Lower leg skin (tissue), 4 donors: ENCODE results near the gene KLHDC9. TPM values are rescaled to one million over a fixed set of nuclear protein-coding genes. Genes with fewer than 3 reads are reported as not detected.

Experiments
- DNase-seq, 2 donors: peaks; one replicate each; pipeline ENCODE4 v3.0.0-alpha.2; 2019; ENCODE audit warnings: low spot score in 2 of 2
- H3K4me3 ChIP-seq: fragments of 200-600 bp; sonication (generic); 2 replicates; pipeline ENCODE4 v1.5.1; 2017; ENCODE audit warnings: mild to moderate bottlenecking, low read depth; ENCODE audit not compliant: poor library complexity, severe bottlenecking
- CTCF ChIP-seq, 3 donors: fragments of 450-650 bp; IDR thresholded peaks; one replicate each; pipeline ENCODE4 v1.5.1; 2016; ENCODE audit warnings: antibody characterized with exemption in 3 of 3, mild to moderate bottlenecking in 3 of 3, moderate library complexity in 2 of 3
- POLR2A ChIP-seq, 2 donors: fragments of 450-650 bp; IDR thresholded peaks; one replicate each; pipeline ENCODE4 v1.6.1; 2016 to 2017; ENCODE audit warnings: antibody characterized with exemption in 2 of 2, mild to moderate bottlenecking in 1 of 2, moderate library complexity in 1 of 2
- WGBS, 2 donors: methylation state at CpG; one replicate each; pipeline ENCODE4 v1.1.5; 2018; 5-methylcytosine and 5-hydroxymethylcytosine counted together
- intact Hi-C: fragments of 100-400 bp; cut with DNase I; formaldehyde crosslinking; loops from one replicate; pipeline ENCODE4 v1.15.0; 2023; ENCODE audit warnings: low total_unique reads
- total RNA-seq, 4 donors: library from RNA; depleted of rRNA; stranded (reverse); fragments of >200 nt; gene quantifications; one replicate each; pipeline ENCODE4 v1.1.0, GENCODE V29; 2016

Gene KLHDC9
- total RNA-seq, 4 donors from 2014 or later, result 0.42 to 4.2 (median 1.9) TPM

- 55 to 61% methylated on average over 3 of the region's 3 CpGs for WGBS, 2 donors
- intact Hi-C loops, result loop anchor here (10.0 kb wide), 1 partner anchor 368 kb away; no protein-coding TSS in a partner anchor
These were observed 5.5 kb upstream of the KLHDC9 start for GRCh38 chr1:161092621-161093028.

GRCh38 chr1:161094481-161094880, 3.7 kb upstream of the KLHDC9 start:
- intact Hi-C loops, result loop anchor here (10.0 kb wide), 1 partner anchor 370 kb away; no protein-coding TSS in a partner anchor
- TF ChIP-seq POLR2A (IDR thresholded peaks at IDR 0.05) (no peak), CTCF (IDR thresholded peaks at IDR 0.05) (no peak)
- DNase-seq, result peak in 1 of 2 donors; percentile 58
- WGBS, 2 donors, result 95 to 96% methylated on average over 14 of the region's 14 CpGs
- H3K4me3 ChIP-seq, result no peak overlapping the region

More at GRCh38 chr1:161092621-161093028, 5.5 kb upstream of the KLHDC9 start:
- no peak for TF ChIP-seq POLR2A (IDR thresholded peaks at IDR 0.05)
- no peak for TF ChIP-seq CTCF (IDR thresholded peaks at IDR 0.05)
- no peak overlapping the region for H3K4me3 ChIP-seq
- peak in 1 of 2 donors; percentile 85 for DNase-seq

DNA sequence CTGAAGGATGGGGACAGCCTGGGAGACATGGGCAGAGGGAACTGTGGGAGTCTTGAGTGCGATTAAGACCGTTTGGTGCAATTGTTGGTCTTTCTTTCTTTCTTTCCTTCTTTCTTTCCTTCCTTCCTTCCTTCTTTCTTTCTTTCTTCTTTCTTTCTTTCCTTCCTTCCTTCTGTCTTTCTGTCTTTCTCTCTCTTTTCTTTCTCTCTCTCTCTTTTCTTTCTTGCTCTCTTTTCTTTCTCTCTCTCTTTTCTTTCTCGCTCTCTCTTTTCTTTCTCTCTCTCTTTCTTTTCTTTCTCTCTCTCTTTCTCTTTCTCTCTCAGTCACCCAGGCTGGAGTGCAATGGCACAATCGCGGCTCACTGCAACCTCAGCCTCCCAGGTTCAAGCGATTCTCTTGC, 2.9 kb upstream of the KLHDC9 start:
- intact Hi-C loops, result loop anchor here (5.0 to 10.0 kb wide), 2 partner anchors 93 to 370 kb away; no protein-coding TSS in a partner anchor
- no peak overlapping the region for H3K4me3 ChIP-seq
- DNase-seq, result no peak
- TF ChIP-seq POLR2A (IDR thresholded peaks at IDR 0.05) (no peak), CTCF (IDR thresholded peaks at IDR 0.05) (no peak)
- 94 to 95% methylated on average over 6 of the region's 6 CpGs for WGBS, 2 donors

- intact Hi-C loops, result loop anchor here (5.0 to 10.0 kb wide), 2 partner anchors 94 to 371 kb away; no protein-coding TSS in a partner anchor
- no peak for TF ChIP-seq CTCF (IDR thresholded peaks at IDR 0.05)
- no peak for TF ChIP-seq POLR2A (IDR thresholded peaks at IDR 0.05)
- peak in 1 of 2 donors; percentile 18 for DNase-seq
- WGBS, 2 donors, result 90 to 93% methylated on average over 2 of the region's 2 CpGs
- H3K4me3 ChIP-seq, result no peak overlapping the region
These were observed 2.1 kb upstream of the KLHDC9 start for GRCh38 chr1:161096015-161096414.

GRCh38 chr1:161096530-161096929, 1.6 kb upstream of the KLHDC9 start:
- 21 to 23% methylated on average over 1 of the region's 1 CpG for WGBS, 2 donors
- TF ChIP-seq POLR2A (IDR thresholded peaks at IDR 0.05) (no peak), CTCF (IDR thresholded peaks at IDR 0.05) (no peak)
- DNase-seq, result peak in 1 of 2 donors; percentile 84
- no peak overlapping the region for H3K4me3 ChIP-seq
- intact Hi-C loops, result loop anchor here (5.0 to 10.0 kb wide), 2 partner anchors 94 to 372 kb away; no protein-coding TSS in a partner anchor
